A673 (cell line): ENCODE data around the gene GAK. TPM values are rescaled to one million over a fixed set of nuclear protein-coding genes. Genes with fewer than 3 reads are reported as not detected.

ENCODE experiments used
- BruUV-seq: library from RNA; stranded (reverse); fragments of 400-500 nt; replicated peaks from 2 replicates; lab custom pipeline; 2021; lab: Mats Ljungman, UMichigan
- CTCF ChIA-PET: fragments of 300-600 bp; sonication (Branson Sonifier 250); formaldehyde crosslinking; loops from one replicate; lab custom pipeline; 2022; ENCODE audit warnings: antibody characterized with exemption; lab: Charles Lee
- POLR2A ChIA-PET: fragments of 300-600 bp; sonication (Branson Sonifier 250); formaldehyde crosslinking; loops from one replicate; lab custom pipeline; 2022; ENCODE audit warnings: antibody characterized with exemption; ENCODE audit not compliant: low non-redundant PET; lab: Charles Lee
- DNase-seq: peaks from one replicate; pipeline ENCODE4 v3.0.0-alpha.2; 2015; ENCODE audit warnings: low spot score
- H3K27ac ChIP-seq: fragments of 200-600 bp; sonication (generic); 2 replicates; pipeline ENCODE4 v1.5.1; 2016; ENCODE audit warnings: mixed run types, low read depth, mild to moderate bottlenecking, mixed read lengths, antibody characterized with exemption, low read length; ENCODE audit not compliant: poor library complexity, severe bottlenecking
- H3K27me3 ChIP-seq: fragments of 200-600 bp; sonication (generic); replicated peaks from 2 replicates; pipeline ENCODE4 v1.6.1; 2017; ENCODE audit warnings: mixed run types, low read depth, mild to moderate bottlenecking, mixed read lengths, antibody characterized with exemption, low read length; ENCODE audit not compliant: insufficient read depth, poor library complexity
- H3K36me3 ChIP-seq: fragments of 200-600 bp; sonication (generic); 2 replicates; pipeline ENCODE4 v1.6.1; 2016; ENCODE audit warnings: mixed run types, mild to moderate bottlenecking, mixed read lengths, antibody characterized with exemption, low read length; ENCODE audit not compliant: insufficient read depth, poor library complexity, severe bottlenecking
- H3K4me1 ChIP-seq: fragments of 200-600 bp; sonication (generic); 2 replicates; pipeline ENCODE4 v1.6.1; 2017; ENCODE audit warnings: mixed run types, mild to moderate bottlenecking, mixed read lengths, antibody characterized with exemption, low read length; ENCODE audit not compliant: insufficient read depth, poor library complexity, severe bottlenecking
- H3K4me3 ChIP-seq: fragments of 200-600 bp; sonication (generic); 2 replicates; pipeline ENCODE4 v1.5.1; 2016; ENCODE audit warnings: low read depth, mixed run types, mild to moderate bottlenecking, mixed read lengths, low read length; ENCODE audit not compliant: poor library complexity, severe bottlenecking
- H3K9me3 ChIP-seq: fragments of 200-600 bp; sonication (generic); 2 replicates; pipeline ENCODE4 v1.6.1; 2016; ENCODE audit warnings: mixed run types, low read depth, mild to moderate bottlenecking, mixed read lengths, antibody characterized with exemption, low read length; ENCODE audit not compliant: poor library complexity, severe bottlenecking
- EZH2 ChIP-seq: fragments of 200-600 bp; sonication (generic); IDR thresholded peaks from 2 replicates; pipeline ENCODE4 v1.6.1; 2017; ENCODE audit warnings: borderline replicate concordance, low read depth, mild to moderate bottlenecking, mixed read lengths, antibody characterized with exemption, low read length; ENCODE audit not compliant: poor library complexity, severe bottlenecking
- intact Hi-C: fragments of 100-400 bp; cut with micrococcal nuclease; formaldehyde crosslinking; loops from one replicate; pipeline ENCODE4 v1.10.0; 2022; ENCODE audit not compliant: unreplicated experiment
- total RNA-seq: library from RNA; stranded (reverse); gene quantifications from 2 replicates; pipeline ENCODE4 v1.2.3, GENCODE V29; 2021
- TF ChIP-seq, protein P1 (sequence below): fragments of 300-800, 200-600 bp; sonication (generic); conservative IDR thresholded peaks from 2 replicates; pipeline ENCODE4 v1.5.1; 2017; ENCODE audit warnings: low read depth, mild to moderate bottlenecking, antibody characterized with exemption, low read length, moderate library complexity, mixed read lengths

The GAK gene
- total RNA-seq, 1 experiment from 2014 or later = 96.2 TPM

DNA sequence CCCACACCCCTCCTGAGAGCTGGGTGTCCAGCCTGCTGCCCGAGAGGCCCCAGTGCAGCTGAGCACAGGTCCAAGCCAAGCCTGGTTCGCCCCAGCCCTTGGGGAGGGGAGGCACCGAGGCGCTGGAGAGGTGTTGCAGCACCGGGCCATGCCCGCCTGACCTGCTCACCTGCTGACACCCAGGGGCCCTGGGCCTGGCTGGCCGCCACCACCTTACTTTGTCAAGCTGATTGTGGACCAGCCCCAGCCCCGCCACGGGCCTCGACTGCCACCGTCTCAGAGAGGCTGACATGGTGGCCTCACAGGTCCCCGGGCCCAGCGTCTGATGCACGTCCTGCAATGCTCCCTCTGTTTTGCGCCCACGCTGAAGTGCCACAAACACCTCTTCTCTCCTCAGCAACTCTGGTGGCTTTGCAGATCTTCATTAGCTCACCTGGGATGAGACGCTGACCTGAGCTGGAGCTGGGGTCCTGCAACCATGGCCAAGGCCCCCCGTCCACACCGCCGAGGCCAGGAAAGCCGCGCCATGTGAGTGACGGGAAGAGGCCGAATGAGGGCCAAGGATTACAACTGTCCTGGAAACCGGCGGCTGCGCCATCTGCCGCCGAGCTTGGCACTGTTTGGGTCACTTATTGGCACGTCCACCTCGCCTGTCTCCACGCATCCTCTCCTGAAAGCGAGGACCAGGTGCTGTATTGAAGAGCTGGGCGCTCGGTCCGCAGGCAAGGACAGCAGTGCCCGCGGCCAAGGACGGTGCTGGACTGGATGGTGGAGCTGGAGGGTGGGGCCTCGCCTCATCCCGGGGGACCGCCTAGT lies 113.8 kb downstream of the GAK start:
- no peaks in the 10 kb centered on the region for H3K9me3 ChIP-seq
- no peak for DNase-seq
- no peak for TF ChIP-seq EZH2
- TF ChIP-seq, protein P1, sequence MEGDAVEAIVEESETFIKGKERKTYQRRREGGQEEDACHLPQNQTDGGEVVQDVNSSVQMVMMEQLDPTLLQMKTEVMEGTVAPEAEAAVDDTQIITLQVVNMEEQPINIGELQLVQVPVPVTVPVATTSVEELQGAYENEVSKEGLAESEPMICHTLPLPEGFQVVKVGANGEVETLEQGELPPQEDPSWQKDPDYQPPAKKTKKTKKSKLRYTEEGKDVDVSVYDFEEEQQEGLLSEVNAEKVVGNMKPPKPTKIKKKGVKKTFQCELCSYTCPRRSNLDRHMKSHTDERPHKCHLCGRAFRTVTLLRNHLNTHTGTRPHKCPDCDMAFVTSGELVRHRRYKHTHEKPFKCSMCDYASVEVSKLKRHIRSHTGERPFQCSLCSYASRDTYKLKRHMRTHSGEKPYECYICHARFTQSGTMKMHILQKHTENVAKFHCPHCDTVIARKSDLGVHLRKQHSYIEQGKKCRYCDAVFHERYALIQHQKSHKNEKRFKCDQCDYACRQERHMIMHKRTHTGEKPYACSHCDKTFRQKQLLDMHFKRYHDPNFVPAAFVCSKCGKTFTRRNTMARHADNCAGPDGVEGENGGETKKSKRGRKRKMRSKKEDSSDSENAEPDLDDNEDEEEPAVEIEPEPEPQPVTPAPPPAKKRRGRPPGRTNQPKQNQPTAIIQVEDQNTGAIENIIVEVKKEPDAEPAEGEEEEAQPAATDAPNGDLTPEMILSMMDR = no peak
- H3K27me3 ChIP-seq = peaks cover 3% of the 10 kb centered on the region
- H3K4me3 ChIP-seq = no peak overlapping the region
- H3K27ac ChIP-seq = no peak overlapping the region
- intact Hi-C loops = no loop called here
- BruUV-seq = no TSS peak
- CTCF ChIA-PET = no interaction called here
- no peaks in the 10 kb centered on the region for H3K4me1 ChIP-seq
- POLR2A ChIA-PET = no interaction called here
- no peaks in the 10 kb centered on the region for H3K36me3 ChIP-seq

DNA sequence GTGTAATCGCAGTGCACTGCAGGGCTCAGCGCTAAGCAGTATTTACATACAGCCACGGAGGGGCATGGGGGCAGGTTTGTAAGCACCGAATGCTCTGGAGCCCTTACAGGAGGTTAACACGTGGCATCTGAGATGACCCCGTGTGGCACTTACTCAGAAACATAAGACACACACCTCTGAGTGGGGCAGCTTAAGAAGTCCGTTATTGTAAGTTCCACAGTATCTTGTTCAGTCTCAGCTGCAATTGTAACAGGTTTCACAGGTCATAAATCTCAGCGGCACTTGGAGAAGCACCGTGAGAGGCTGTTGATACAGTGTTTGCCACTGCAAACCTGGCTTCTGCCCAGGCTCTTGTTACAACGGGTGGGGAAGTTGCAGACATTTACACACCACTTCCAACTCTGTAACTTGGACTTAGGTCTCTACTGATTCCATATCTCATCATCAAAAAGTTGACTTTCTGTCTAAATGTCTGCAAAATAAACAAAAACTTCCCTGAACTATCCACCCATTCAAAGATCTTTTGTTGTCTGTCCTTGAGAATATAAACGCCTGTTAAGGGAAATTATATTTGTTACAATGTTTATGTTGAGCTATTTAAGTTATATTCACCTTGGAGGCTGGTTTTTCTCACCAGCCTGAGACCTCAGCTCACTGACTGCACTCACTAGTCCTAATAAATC lies 116.5 kb downstream of the GAK start:
- Histone ChIP-seq H3K27ac (no peak overlapping the region), H3K4me3 (no peak overlapping the region), H3K4me1 (no peaks in the 10 kb centered on the region), H3K9me3 (no peaks in the 10 kb centered on the region), H3K27me3 (no peaks in the 10 kb centered on the region), H3K36me3 (no peaks in the 10 kb centered on the region)
- BruUV-seq = no TSS peak
- POLR2A ChIA-PET = no interaction called here
- CTCF ChIA-PET = no interaction called here
- TF ChIP-seq, protein P1 = no peak
- no peak for TF ChIP-seq EZH2
- intact Hi-C loops = no loop called here
- DNase-seq = no peak

DNA sequence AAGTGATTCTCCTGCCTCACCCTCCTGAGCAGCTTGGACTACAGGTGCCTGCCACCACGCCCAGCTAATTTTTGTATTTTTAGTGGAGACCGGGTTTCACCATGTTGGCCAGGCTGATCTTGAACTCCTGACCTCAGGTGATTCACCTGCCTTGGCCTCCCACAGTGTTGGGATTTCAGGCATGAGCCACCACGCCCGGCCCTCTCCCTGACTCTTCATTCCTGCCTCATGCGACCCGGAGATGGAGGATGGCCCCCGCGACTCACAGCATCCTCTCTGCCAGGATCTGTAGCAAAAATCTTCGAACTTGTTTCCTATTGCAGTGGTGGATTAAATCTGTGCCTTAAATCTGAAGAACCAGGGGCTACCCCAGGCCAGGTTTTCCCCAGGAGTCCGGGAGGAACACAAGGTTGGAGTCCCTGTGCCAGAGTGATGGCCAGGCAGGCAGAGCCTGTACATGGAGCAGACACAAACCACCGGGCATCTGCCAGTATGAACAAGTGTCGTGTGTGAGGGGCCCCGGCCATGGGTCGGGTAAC lies 117.7 kb downstream of the GAK start:
- BruUV-seq = no TSS peak
- no peak overlapping the region for H3K4me3 ChIP-seq
- no peaks in the 10 kb centered on the region for H3K9me3 ChIP-seq
- CTCF ChIA-PET = no interaction called here
- H3K36me3 ChIP-seq = no peaks in the 10 kb centered on the region
- no peak overlapping the region for H3K27ac ChIP-seq
- no peaks in the 10 kb centered on the region for H3K4me1 ChIP-seq
- intact Hi-C loops = no loop called here
- H3K27me3 ChIP-seq = no peaks in the 10 kb centered on the region
- DNase-seq = no peak
- POLR2A ChIA-PET = no interaction called here
- TF ChIP-seq, protein P1 = no peak
- TF ChIP-seq EZH2 = no peak
